Eye (tissue), 1 donor: Measurements from ENCODE around the gene MAPK8IP1.

Experiments used
- DNase-seq: peaks from one replicate; pipeline ENCODE4 v3.0.0-alpha.2; 2015

Gene MAPK8IP1

DNA sequence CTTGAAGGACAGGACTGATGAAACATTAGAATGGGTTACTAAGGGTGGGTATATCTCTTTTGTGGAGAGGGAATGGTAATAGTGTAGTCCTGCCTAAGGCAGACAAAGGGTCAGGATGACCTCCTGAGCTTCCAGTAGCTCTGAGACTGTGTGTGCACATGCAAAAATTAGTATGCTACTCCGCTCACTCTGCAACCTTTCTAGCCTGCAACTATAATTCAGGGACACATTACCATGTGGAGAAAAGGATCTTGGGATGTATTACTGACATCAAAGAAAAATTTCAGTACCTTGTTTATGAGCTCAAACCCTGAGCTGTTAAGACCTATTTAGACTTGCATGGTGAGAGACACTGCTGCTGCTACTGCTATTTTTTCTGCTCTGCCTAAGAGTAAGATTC is 62.4 kb downstream of the MAPK8IP1 start:
- DNase-seq, result no peak

- no peak for DNase-seq
These were observed 62.9 kb downstream of the MAPK8IP1 start for GRCh38 chr11:45948356-45948755.

- no peak for DNase-seq
These were observed 64.5 kb downstream of the MAPK8IP1 start for GRCh38 chr11:45949992-45950407.
